H1 (cell line): ENCODE measurements around the gene TFCP2L1. TPM values are rescaled to one million over a fixed set of nuclear protein-coding genes. Genes with fewer than 3 reads are reported as not detected.

ENCODE experiments used
- CTCF ChIA-PET: fragments of 300-600 bp; sonication (Branson Sonifier 250); formaldehyde crosslinking; loops from one replicate; lab custom pipeline; 2021; ENCODE audit not compliant: partially characterized antibody; lab: Charles Lee
- POLR2A ChIA-PET: fragments of 300-600 bp; sonication (Branson Sonifier 250); formaldehyde crosslinking; loops from one replicate; lab custom pipeline; 2021; ENCODE audit warnings: inconsistent platforms; ENCODE audit not compliant: partially characterized antibody; lab: Charles Lee
- DNase-seq, 2 experiments: peaks; one replicate each; pipeline versions ENCODE4 v3.0.0 to v3.0.0-alpha.2; 2010 to 2022; ENCODE audit warnings: low spot score in 2 of 2, low read depth in 1 of 2, mixed read lengths in 1 of 2
- FAIRE-seq: peaks from 2 replicates; lab custom pipeline; 2011; peaks lifted over from hg19 to GRCh38; lab: Jason Lieb, UNC
- H2AFZ ChIP-seq: 2 replicates; pipeline ENCODE4 v1.8.1; 2012; ENCODE audit warnings: low read length, inconsistent platforms
- H2AK5ac ChIP-seq: 2 replicates; pipeline ENCODE4 v1.6.1; 2013; ENCODE audit warnings: low read depth, low read length
- H2BK120ac ChIP-seq: replicated peaks from 2 replicates; pipeline ENCODE3; 2013; ENCODE audit warnings: low read depth, low read length, inconsistent platforms
- H2BK12ac ChIP-seq: 2 replicates; pipeline ENCODE4 v1.6.1; 2013; ENCODE audit warnings: low read depth, low read length
- H2BK15ac ChIP-seq: 2 replicates; pipeline ENCODE4 v1.6.1; 2013; ENCODE audit warnings: low read length
- H2BK20ac ChIP-seq: 2 replicates; pipeline ENCODE4 v1.6.1; 2013; ENCODE audit warnings: low read length
- H2BK5ac ChIP-seq: 2 replicates; pipeline ENCODE4 v1.6.1; 2013; ENCODE audit warnings: low read depth, low read length
- H3K14ac ChIP-seq: 2 replicates; pipeline ENCODE4 v1.6.1; 2013; ENCODE audit warnings: inconsistent platforms; ENCODE audit not compliant: insufficient read length
- H3K18ac ChIP-seq: 2 replicates; pipeline ENCODE4 v1.6.1; 2013; ENCODE audit warnings: low read length; ENCODE audit errors: extremely low read depth
- H3K23ac ChIP-seq: 2 replicates; pipeline ENCODE4 v1.6.1; 2013; ENCODE audit warnings: inconsistent platforms; ENCODE audit not compliant: insufficient read length
- H3K23me2 ChIP-seq: 2 replicates; pipeline ENCODE4 v1.6.1; 2013; ENCODE audit warnings: low read depth, low read length
- H3K27ac ChIP-seq: 2 replicates; pipeline ENCODE4 v1.6.1; 2011; ENCODE audit warnings: low read depth, low read length, inconsistent platforms
- H3K27me3 ChIP-seq, 4 experiments: replicated peaks in 1 of 4; 1 replicate in 1 of 4; 2 replicates in 3 of 4; pipeline versions ENCODE4 v1.6.1 to v1.8.1; 2011 to 2013; ENCODE audit warnings: low read length in 3 of 4, mild to moderate bottlenecking in 3 of 4, inconsistent platforms in 2 of 4, mixed read lengths in 2 of 4, moderate library complexity in 1 of 4; ENCODE audit not compliant: control insufficient read depth in 3 of 4, insufficient read depth in 3 of 4; ENCODE audit errors: extremely low read depth in 1 of 4
- H3K36me3 ChIP-seq, 4 experiments: 2 replicates each; pipeline versions ENCODE4 v1.6.1 to v1.8.1; 2011 to 2013; ENCODE audit warnings: mild to moderate bottlenecking in 4 of 4, low read length in 3 of 4, moderate library complexity in 2 of 4, control low read depth in 1 of 4, inconsistent platforms in 1 of 4; ENCODE audit not compliant: insufficient read depth in 4 of 4, control insufficient read depth in 2 of 4
- H3K4ac ChIP-seq: replicated peaks from 2 replicates; pipeline ENCODE3; 2013; ENCODE audit warnings: low read length, low read depth, mixed read lengths, inconsistent platforms; ENCODE audit not compliant: insufficient read length
- H3K4me1 ChIP-seq, 4 experiments: replicated peaks in 1 of 4; 1 replicate in 1 of 4; 2 replicates in 3 of 4; pipeline versions ENCODE4 v1.6.1 to v1.8.1; 2011 to 2013; ENCODE audit warnings: low read length in 3 of 4, inconsistent platforms in 2 of 4, mixed read lengths in 1 of 4; ENCODE audit not compliant: insufficient read depth in 4 of 4, control insufficient read depth in 3 of 4
- H3K4me2 ChIP-seq, 2 experiments: 2 replicates each; pipeline versions ENCODE4 v1.6.1 to v1.8.1; 2011 to 2013; ENCODE audit warnings: low read depth in 2 of 2, low read length in 2 of 2, control low read depth in 1 of 2, inconsistent platforms in 1 of 2, mild to moderate bottlenecking in 1 of 2; ENCODE audit not compliant: insufficient read depth in 1 of 2
- H3K4me3 ChIP-seq, 4 experiments: fragments of 200-600, 300-600 bp in 1 of 4; sonication (generic), shearing (Covaris generic), sonication (Bioruptor Twin) in 1 of 4; 2 replicates each; pipeline versions ENCODE4 v1.5.1 to v1.8.1; 2011 to 2016; ENCODE audit warnings: low read length in 4 of 4, low read depth in 3 of 4, control low read depth in 2 of 4, inconsistent platforms in 2 of 4, mild to moderate bottlenecking in 2 of 4, mixed read lengths in 1 of 4, moderate library complexity in 1 of 4; ENCODE audit not compliant: insufficient read depth in 2 of 4; ENCODE audit errors: extremely low read depth in 1 of 4
- H3K56ac ChIP-seq: replicated peaks from 2 replicates; pipeline ENCODE3; 2013; ENCODE audit warnings: low read depth, mild to moderate bottlenecking, mixed read lengths, low read length, inconsistent platforms; ENCODE audit not compliant: insufficient read length
- H3K79me1 ChIP-seq: 2 replicates; pipeline ENCODE4 v1.6.1; 2013; ENCODE audit warnings: low read depth, low read length, control low read depth
- H3K79me2 ChIP-seq, 2 experiments: 2 replicates each; pipeline versions ENCODE4 v1.6.1 to v1.8.1; 2012 to 2013; ENCODE audit warnings: low read length in 2 of 2, mild to moderate bottlenecking in 2 of 2, inconsistent platforms in 1 of 2; ENCODE audit not compliant: insufficient read depth in 2 of 2, control insufficient read depth in 1 of 2
- H3K9ac ChIP-seq, 4 experiments: replicated peaks in 1 of 4; 1 replicate in 1 of 4; 2 replicates in 3 of 4; pipeline versions ENCODE4 v1.6.1 to v1.8.1; 2011 to 2013; ENCODE audit warnings: low read depth in 3 of 4, low read length in 3 of 4, control low read depth in 2 of 4, mild to moderate bottlenecking in 2 of 4, moderate library complexity in 2 of 4, inconsistent platforms in 1 of 4; ENCODE audit errors: extremely low read depth in 1 of 4
- H3K9me3 ChIP-seq, 2 experiments: 2 replicates each; pipeline versions ENCODE4 v1.6.1 to v1.8.1; 2012 to 2013; ENCODE audit warnings: mild to moderate bottlenecking in 2 of 2, moderate library complexity in 2 of 2, control low read depth in 1 of 2, inconsistent platforms in 1 of 2, low read depth in 1 of 2, low read length in 1 of 2, mixed read lengths in 1 of 2; ENCODE audit not compliant: insufficient read depth in 2 of 2
- H4K20me1 ChIP-seq, 2 experiments: replicated peaks in 1 of 2; 2 replicates each; pipeline versions ENCODE3 to v1.8.1; 2011 to 2013; ENCODE audit warnings: inconsistent platforms in 2 of 2, low read length in 2 of 2, mild to moderate bottlenecking in 1 of 2; ENCODE audit not compliant: insufficient read depth in 2 of 2, control insufficient read depth in 1 of 2
- H4K5ac ChIP-seq: 2 replicates; pipeline ENCODE4 v1.6.1; 2013; ENCODE audit warnings: low read length, low read depth, mixed read lengths, inconsistent platforms; ENCODE audit not compliant: insufficient read length
- H4K8ac ChIP-seq: 2 replicates; pipeline ENCODE4 v1.8.0; 2013; ENCODE audit warnings: mild to moderate bottlenecking, moderate library complexity, low read length, inconsistent platforms; ENCODE audit not compliant: insufficient read depth; ENCODE audit errors: extremely low read depth
- H4K91ac ChIP-seq: replicated peaks from 2 replicates; pipeline ENCODE3; 2013; ENCODE audit warnings: low read length, mixed read lengths, inconsistent platforms; ENCODE audit not compliant: insufficient read length
- ATF2 ChIP-seq: IDR thresholded peaks from 2 replicates; pipeline ENCODE4 v1.6.1; 2012; ENCODE audit warnings: low read length, inconsistent platforms
- BACH1 ChIP-seq: IDR thresholded peaks from 2 replicates; pipeline ENCODE4 v1.6.1; 2012; ENCODE audit warnings: low read length, improper control_type of control experiment
- BCL11A ChIP-seq, 2 experiments: IDR thresholded peaks; one replicate each; pipeline ENCODE4 v1.6.1; 2011; ENCODE audit warnings: low read depth in 2 of 2, low read length in 2 of 2, mild to moderate bottlenecking in 2 of 2
- CHD2 ChIP-seq: IDR thresholded peaks from 2 replicates; pipeline ENCODE4 v1.6.1; 2012; ENCODE audit warnings: low read length, improper control_type of control experiment
- EGR1 ChIP-seq: IDR thresholded peaks from 2 replicates; pipeline ENCODE4 v1.6.1; 2011; ENCODE audit warnings: low read depth, low read length, borderline replicate concordance
- GABPA ChIP-seq: IDR thresholded peaks from 2 replicates; pipeline ENCODE4 v1.6.1; 2011; ENCODE audit warnings: mild to moderate bottlenecking, low read length, moderate library complexity, borderline replicate concordance; ENCODE audit not compliant: insufficient read depth
- JUN ChIP-seq: IDR thresholded peaks from 2 replicates; pipeline ENCODE4 v1.6.1; 2011; ENCODE audit warnings: low read depth, mild to moderate bottlenecking, improper control_type of control experiment, low read length
- NRF1 ChIP-seq: IDR thresholded peaks from 2 replicates; pipeline ENCODE4 v1.6.1; 2011; ENCODE audit warnings: mild to moderate bottlenecking, low read depth, low read length, improper control_type of control experiment
- SRF ChIP-seq: IDR thresholded peaks from 2 replicates; pipeline ENCODE4 v1.6.1; 2011; ENCODE audit warnings: mild to moderate bottlenecking, low read depth, low read length, moderate library complexity
- TCF12 ChIP-seq: IDR thresholded peaks from 2 replicates; pipeline ENCODE4 v1.6.1; 2011; ENCODE audit warnings: low read depth, mild to moderate bottlenecking, low read length
- USF2 ChIP-seq: IDR thresholded peaks from 2 replicates; pipeline ENCODE4 v1.6.1; 2011; ENCODE audit warnings: low read length, improper control_type of control experiment
- WGBS, 2 experiments: shearing (Covaris generic) in 1 of 2; methylation state at CpG; one replicate each; pipeline versions ENCODE4 v1.1.6 to v1.1.7; 2013 to 2015; ENCODE audit warnings: low lambda C conversion rate in 2 of 2, mixed read lengths in 2 of 2, inconsistent platforms in 1 of 2, low coverage in 1 of 2, missing lambda C conversion rate in 1 of 2; ENCODE audit not compliant: insufficient replicate concordance in 2 of 2, insufficient coverage in 1 of 2, insufficient read length in 1 of 2; ENCODE audit errors: extremely low coverage in 1 of 2, missing lambda C conversion rate in 1 of 2; 5-methylcytosine and 5-hydroxymethylcytosine counted together
- polyA plus RNA-seq, 7 experiments: library from polyadenylated mRNA; depleted of rRNA in 3 of 7; stranded (reverse) in 5 of 7; unstranded in 2 of 7; fragments of >200 nt in 5 of 7; fragments of 200-250 nt in 2 of 7; gene quantifications; 1 replicate in 5 of 7; 2 replicates in 1 of 7; 4 replicates in 1 of 7; pipeline versions ENCODE4 v1.2.1 to v1.2.3, GENCODE V29; 2011 to 2013; ENCODE audit warnings: missing spikeins in 2 of 7, mixed read lengths in 2 of 7
- total RNA-seq: library from RNA; stranded (reverse); fragmentation: NEBNext Ultra II Directional; extraction: Animal tissue kit (Norgen Biotek cat#: 25700); gene quantifications from 2 replicates; pipeline ENCODE4 v1.2.1, GENCODE V29; 2021

Gene TFCP2L1
- total and polyA plus RNA-seq, 2 of the 8 experiments (the other 6 are each of a cell fraction or from before 2014, with no cell fraction given), result 1.5 to 3.8 TPM

GRCh38 chr2:121257480-121257840, 27.5 kb downstream of the TFCP2L1 start:
- H2BK12ac ChIP-seq, result no peak overlapping the region
- no peak overlapping the region for H3K27ac ChIP-seq
- WGBS, 2 experiments, result 98% methylated on average over 3 of the region's 3 CpGs; no CpG with 5 or more reads in 1 of the 2 experiments
- no peak overlapping the region for H3K9ac ChIP-seq
- no peak overlapping the region for H3K23ac ChIP-seq
- no peak overlapping the region for H3K14ac ChIP-seq
- H3K27me3 ChIP-seq, result no peaks in the 10 kb centered on the region
- no peak overlapping the region for H3K4me2 ChIP-seq
- no peaks in the 10 kb centered on the region for H3K9me3 ChIP-seq
- 0 out of 2 replicates have a peak, but pooled peaks cover 5% of the 10 kb centered on the region for H3K79me1 ChIP-seq
- H3K4ac ChIP-seq, result no peak overlapping the region
- no peak overlapping the region for H4K91ac ChIP-seq
- no peaks in the 10 kb centered on the region for H3K36me3 ChIP-seq
- no peak overlapping the region for H2BK5ac ChIP-seq
- H3K4me3 ChIP-seq, result no peak overlapping the region
- DNase-seq (no peak), FAIRE-seq (no peak)
- H3K18ac ChIP-seq, result no peak overlapping the region
- H2BK120ac ChIP-seq, result no peak overlapping the region
- no peaks in the 10 kb centered on the region for H3K79me2 ChIP-seq
- no peak overlapping the region for H2AFZ ChIP-seq
- peaks cover 0 to 2% of the 10 kb centered on the region in 2 experiments for H4K20me1 ChIP-seq
- H2BK20ac ChIP-seq, result no peak overlapping the region
- no peak overlapping the region for H4K8ac ChIP-seq
- TF ChIP-seq NRF1, result no peak
- no peak for TF ChIP-seq TCF12
- TF ChIP-seq EGR1, result no peak
- no peak for TF ChIP-seq JUN
- TF ChIP-seq SRF, result no peak
- TF ChIP-seq BCL11A (IDR thresholded peaks at IDR 0.05; ENCODE audit: low read depth in 2 of 2, low read length in 2 of 2), result no peak
- TF ChIP-seq GABPA, result no peak
- no peak for TF ChIP-seq ATF2
- no peak for TF ChIP-seq USF2
- no peak for TF ChIP-seq BACH1
- TF ChIP-seq CHD2, result no peak
- TF ChIP-seq, all 59 proteins: peak for 0
- H3K23me2 ChIP-seq, result no peaks in the 10 kb centered on the region
- ChIA-PET CTCF (interaction anchor here (1.0 to 1.7 kb wide), 5 partner anchors 10 to 129 kb away, joined by 3 to 7 read pairs (median 4); no protein-coding TSS in a partner anchor), POLR2A (interaction anchor here (1.0 kb wide), 1 partner anchor 43 kb away, joined by 3 read pairs; no protein-coding TSS in a partner anchor)
- H3K56ac ChIP-seq, result no peak overlapping the region
- H3K4me1 ChIP-seq, result peaks cover 0 to 3% (median 0%) of the 10 kb centered on the region in 4 experiments; a peak in 2 of 7 replicates
- no peak overlapping the region for H2BK15ac ChIP-seq
- H2AK5ac ChIP-seq, result no peak overlapping the region
- H4K5ac ChIP-seq, result no peak overlapping the region
